ENCODE results near the gene GPR156.

DNA sequence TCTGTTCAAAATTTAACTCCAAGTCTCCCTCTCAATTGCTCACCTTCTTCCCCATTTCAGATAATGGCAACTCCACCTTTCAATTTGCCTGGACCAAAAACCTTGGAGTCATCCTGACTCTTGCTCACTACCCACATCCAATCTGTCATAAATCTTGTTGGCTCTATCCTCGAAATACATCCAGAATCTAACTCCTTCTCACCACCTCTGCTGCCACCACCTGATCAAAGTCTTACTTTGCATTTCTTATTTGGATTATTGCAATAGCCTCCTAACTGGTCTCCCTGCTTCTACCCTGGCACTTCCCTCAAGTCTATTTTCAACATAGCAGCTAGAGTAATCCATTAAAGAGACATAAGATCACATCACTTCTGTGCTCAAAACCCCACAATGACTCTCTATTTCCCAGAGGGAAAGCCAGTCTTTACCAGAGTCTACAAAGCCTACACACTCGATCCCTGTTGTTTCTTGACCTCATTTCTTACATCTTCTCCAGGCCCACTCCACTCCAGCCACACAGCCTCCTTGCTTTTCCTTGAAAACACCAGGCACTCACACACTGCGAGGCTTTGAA lies 86.6 kb downstream of the GPR156 start:
- TF ChIP-seq, protein P1, sequence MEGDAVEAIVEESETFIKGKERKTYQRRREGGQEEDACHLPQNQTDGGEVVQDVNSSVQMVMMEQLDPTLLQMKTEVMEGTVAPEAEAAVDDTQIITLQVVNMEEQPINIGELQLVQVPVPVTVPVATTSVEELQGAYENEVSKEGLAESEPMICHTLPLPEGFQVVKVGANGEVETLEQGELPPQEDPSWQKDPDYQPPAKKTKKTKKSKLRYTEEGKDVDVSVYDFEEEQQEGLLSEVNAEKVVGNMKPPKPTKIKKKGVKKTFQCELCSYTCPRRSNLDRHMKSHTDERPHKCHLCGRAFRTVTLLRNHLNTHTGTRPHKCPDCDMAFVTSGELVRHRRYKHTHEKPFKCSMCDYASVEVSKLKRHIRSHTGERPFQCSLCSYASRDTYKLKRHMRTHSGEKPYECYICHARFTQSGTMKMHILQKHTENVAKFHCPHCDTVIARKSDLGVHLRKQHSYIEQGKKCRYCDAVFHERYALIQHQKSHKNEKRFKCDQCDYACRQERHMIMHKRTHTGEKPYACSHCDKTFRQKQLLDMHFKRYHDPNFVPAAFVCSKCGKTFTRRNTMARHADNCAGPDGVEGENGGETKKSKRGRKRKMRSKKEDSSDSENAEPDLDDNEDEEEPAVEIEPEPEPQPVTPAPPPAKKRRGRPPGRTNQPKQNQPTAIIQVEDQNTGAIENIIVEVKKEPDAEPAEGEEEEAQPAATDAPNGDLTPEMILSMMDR (conservative IDR thresholded peaks at IDR 0.05): peak; percentile 62
- no peak for TF ChIP-seq ZFX (IDR thresholded peaks at IDR 0.05)
